ENCODE measurements around the gene MON2.

Gene MON2

DNA sequence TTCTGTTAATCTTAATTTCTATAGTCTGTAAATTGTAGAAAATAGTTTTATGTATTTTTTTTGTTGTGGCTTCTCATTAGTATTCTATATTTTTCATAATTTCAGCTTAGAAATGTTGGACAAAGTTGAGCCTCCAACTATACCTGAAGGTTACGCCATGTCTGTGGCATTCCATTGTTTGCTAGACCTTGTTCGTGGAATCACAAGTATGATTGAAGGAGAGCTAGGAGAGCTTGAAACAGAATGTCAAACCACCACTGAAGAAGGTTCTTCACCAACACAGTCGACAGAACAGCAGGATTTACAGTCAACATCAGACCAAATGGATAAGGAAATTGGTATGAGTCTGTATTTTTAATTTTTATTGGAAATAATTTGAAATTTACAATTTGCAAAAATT lies 65.7 kb downstream of the MON2 start:
- no peak for TF ChIP-seq CTCF (IDR thresholded peaks at IDR 0.05; ENCODE audit: low read depth, low read length)
- no peak for DNase-seq (ENCODE audit: low read depth in 2 of 2)
- H3K4me3 ChIP-seq (replicated peaks in 1 of 2; ENCODE audit: low read depth in 2 of 2, low read length in 2 of 2): no peak overlapping the region

GRCh38 chr12:62533087-62533754 lies 66.6 kb downstream of the MON2 start:
- H3K4me3 ChIP-seq (replicated peaks in 1 of 2; ENCODE audit: low read depth in 2 of 2, low read length in 2 of 2): no peak overlapping the region
- no peak for TF ChIP-seq CTCF (IDR thresholded peaks at IDR 0.05; ENCODE audit: low read depth, low read length)
- DNase-seq (ENCODE audit: low read depth in 2 of 2): no peak

- DNase-seq (ENCODE audit: low read depth in 2 of 2): no peak
- no peak for TF ChIP-seq CTCF (IDR thresholded peaks at IDR 0.05; ENCODE audit: low read depth, low read length)
- H3K4me3 ChIP-seq (replicated peaks in 1 of 2; ENCODE audit: low read depth in 2 of 2, low read length in 2 of 2): no peak overlapping the region
These were observed 67.1 kb downstream of the MON2 start for GRCh38 chr12:62533755-62534107.

- TF ChIP-seq CTCF (IDR thresholded peaks at IDR 0.05; ENCODE audit: low read depth, low read length): no peak
- DNase-seq (ENCODE audit: low read depth in 2 of 2): no peak
- H3K4me3 ChIP-seq (replicated peaks in 1 of 2; ENCODE audit: low read depth in 2 of 2, low read length in 2 of 2): no peak overlapping the region
These were observed 69.9 kb downstream of the MON2 start for GRCh38 chr12:62536546-62536945.

- TF ChIP-seq CTCF (IDR thresholded peaks at IDR 0.05; ENCODE audit: low read depth, low read length): no peak
- DNase-seq (ENCODE audit: low read depth in 2 of 2): peak; percentile 92 to 97
- H3K4me3 ChIP-seq (replicated peaks in 1 of 2; ENCODE audit: low read depth in 2 of 2, low read length in 2 of 2): no peak overlapping the region
These were observed 70.9 kb downstream of the MON2 start for GRCh38 chr12:62537551-62537950.

- TF ChIP-seq CTCF (IDR thresholded peaks at IDR 0.05; ENCODE audit: low read depth, low read length): no peak
- H3K4me3 ChIP-seq (replicated peaks in 1 of 2; ENCODE audit: low read depth in 2 of 2, low read length in 2 of 2): no peak overlapping the region
- DNase-seq (ENCODE audit: low read depth in 2 of 2): no peak
These were observed 73.7 kb downstream of the MON2 start for GRCh38 chr12:62540354-62540753.

DNA sequence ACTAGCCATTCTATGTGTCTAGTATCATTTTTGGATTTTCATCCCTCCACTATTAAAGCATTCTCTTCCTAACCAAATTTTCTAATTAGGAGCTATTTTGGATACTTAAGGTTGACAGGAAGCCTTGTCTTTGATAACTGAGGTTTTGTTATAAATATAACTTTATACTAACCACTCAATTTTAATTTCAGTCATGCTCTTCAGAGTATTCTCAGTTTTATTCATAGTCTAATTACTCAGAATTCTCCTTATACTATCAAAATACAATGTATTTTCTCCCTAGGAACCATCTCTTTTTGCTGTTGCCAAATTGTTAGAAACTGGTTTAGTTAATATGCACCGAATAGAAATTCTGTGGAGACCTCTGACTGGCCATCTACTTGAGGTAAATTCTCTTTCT lies 76.2 kb downstream of the MON2 start:
- TF ChIP-seq CTCF (IDR thresholded peaks at IDR 0.05; ENCODE audit: low read depth, low read length): no peak
- DNase-seq (ENCODE audit: low read depth in 2 of 2): no peak
- H3K4me3 ChIP-seq (replicated peaks in 1 of 2; ENCODE audit: low read depth in 2 of 2, low read length in 2 of 2): no peak overlapping the region
